DMS 273 treated with DMSO at 0.1 percent for 48 hours (cell line): Measurements from ENCODE around the gene PACC1.
A peak's percentile ranks its signal among the peaks of the same experiment; 100 is the strongest.

Source experiments
- DNase-seq: peaks from one replicate; lab custom pipeline; 2025; lab: John Stamatoyannopoulos, UW

Gene PACC1

DNA sequence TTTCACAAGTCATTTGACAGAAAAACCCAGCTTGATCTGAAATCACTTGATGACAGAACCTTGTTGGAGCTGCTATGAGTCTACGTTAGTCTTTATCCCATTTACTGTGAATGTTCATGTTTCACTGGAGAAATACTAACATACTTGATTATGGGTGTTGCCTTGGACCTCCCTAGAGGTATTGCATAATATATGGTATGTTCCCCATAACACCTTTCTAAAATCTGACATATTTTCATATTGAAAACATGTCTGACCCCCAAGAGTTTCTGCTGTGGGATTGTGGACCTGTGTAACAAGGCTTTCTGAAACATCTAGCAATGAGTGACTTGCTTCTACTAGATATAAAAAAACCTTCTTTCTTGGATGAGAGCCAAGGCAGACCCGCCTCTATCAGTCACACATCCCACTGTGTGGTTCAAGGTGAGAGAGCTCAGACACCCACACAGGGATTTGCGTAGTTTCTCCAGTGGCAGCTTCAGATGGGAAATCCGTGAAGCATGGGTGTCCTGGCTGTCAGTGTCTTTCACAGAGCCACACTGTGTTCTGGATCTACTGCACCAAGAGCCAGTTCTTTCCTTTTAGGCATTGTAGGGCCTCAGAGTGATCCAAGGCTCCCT, 22.6 kb upstream of the PACC1 start:
- no peak for DNase-seq

DNA sequence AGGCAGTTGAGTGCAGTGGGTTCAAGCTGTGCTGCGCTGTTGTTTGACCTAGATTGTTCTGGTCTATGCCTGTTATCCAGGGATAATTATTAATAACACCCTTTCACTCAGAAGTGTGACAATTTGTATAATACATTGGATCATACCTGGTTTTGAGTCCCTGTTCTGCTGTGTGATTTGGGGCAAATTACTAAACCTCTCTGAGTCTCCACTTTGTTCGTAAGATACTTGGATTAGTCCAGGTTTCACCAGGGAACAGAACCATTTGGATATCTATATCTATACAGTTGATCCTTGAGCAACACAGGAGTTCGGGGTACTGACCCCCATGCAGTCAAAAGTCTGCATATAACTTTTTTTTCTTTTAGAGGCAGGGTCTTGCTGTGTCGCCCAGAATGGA, 20.3 kb upstream of the PACC1 start:
- no peak for DNase-seq

DNA sequence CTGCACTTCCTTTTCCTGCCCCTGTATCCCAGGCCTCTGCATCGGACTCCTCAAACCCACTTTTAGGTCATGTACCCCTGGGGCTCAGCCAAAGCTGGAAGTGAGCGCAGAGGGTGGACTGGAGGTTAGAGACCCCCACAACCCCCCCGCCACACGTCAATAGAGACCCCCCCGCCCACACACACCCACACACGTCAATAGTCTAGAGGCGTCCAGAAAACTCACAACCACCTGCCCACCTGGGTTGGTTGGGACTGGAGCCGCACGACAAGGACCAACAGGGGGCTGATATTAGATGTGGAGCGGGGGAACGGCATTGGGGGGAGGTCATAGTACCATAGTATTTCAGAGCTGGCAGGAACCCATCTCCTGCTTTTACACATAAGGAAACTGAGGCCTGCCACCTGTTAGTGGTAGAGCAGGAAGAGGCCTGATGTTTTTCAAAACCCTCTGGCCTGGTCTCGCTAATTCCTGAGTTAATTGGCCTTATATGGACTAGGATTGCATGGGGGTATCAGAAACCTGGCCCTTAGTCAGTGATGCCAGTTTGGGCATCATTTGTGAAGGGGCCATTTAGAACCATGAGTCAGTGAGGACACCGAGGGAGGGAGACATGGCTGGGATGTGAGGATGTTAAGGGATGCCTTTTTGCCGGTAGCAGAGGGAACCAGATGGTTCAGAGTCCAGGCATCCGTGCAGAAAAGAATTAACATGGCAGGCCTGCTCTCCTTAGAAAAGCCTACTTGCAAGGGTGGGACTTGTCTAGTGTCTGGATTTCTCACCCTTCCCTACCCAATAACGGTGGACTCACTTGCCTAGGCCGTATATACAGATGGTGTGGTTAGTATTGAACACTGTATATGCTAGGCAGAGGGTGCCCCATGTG, 19.1 kb upstream of the PACC1 start:
- peak; percentile 16 for DNase-seq

DNA sequence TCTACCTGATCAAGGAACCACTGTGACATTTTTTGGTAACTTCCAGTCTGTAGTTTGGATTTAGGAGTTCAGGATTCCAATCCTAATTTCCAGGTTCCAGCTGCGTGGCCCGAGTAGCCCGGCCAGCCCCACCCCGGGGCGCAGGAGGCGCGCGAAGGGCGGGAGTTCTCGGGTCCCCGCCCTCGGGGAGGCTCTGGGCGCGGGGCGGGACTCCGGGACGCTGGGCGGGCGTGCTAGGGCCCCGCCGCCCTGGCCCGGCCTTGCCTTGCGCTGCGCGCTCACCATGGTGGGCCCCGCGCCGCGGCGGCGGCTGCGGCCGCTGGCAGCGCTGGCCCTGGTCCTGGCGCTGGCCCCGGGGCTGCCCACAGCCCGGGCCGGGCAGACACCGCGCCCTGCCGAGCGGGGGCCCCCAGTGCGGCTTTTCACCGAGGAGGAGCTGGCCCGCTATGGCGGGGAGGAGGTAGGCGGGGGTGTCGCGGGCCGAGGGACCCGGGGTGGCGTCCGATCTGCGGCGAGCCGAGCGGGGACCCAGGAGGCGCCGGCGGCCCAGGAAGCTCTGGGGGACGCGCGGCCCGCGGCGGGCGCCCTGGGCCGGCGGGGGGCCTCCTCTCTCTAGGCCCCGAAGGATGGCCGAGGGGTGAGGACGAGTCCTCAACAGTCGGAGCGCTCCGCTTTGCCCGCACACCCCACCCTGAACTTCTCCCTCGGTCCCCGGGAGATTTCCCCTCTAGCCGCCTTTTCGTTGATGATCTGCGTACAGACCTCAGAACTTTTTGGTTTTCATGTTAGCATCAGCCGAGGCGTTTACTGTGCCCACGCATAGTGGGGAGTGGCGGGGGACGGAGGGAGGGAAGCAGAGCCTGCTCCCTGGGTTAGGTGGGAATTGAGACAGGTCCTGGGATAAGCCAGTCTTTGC, 18.2 kb upstream of the PACC1 start, which contains the start of gene NENF:
Gene NENF, plus strand, starts transcription at position 260 of the 916 bp plus-strand sequence. Its CDS starts 24 bp downstream, at position 284.
- peak; percentile 37 for DNase-seq

GRCh38 chr1:212432272-212432660, 17.6 kb upstream of the PACC1 start:
- no peak for DNase-seq

GRCh38 chr1:212431644-212432043, 17.0 kb upstream of the PACC1 start:
- DNase-seq, result no peak

GRCh38 chr1:212430955-212431394, 16.3 kb upstream of the PACC1 start:
- DNase-seq, result no peak

GRCh38 chr1:212430416-212430815, 15.7 kb upstream of the PACC1 start:
- DNase-seq, result no peak

DNA sequence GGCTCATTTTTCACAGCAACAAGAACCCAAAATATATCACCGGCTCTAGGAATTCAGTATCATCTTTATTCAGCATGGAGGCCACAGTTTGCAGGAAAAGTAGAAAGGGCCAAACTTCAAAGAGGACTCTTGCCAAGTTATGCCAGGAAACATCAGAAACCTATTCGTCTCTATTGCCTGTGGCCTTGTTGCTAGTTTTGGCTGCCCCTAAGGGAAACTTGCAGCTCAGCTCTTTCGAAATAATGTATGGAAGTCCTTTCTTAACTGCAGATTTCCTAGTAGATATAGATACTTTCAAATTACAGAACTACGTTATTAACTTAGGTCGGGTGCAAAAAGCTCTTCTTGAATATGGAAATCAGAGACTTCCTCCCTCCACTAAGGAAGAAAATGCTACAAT, 13.8 kb upstream of the PACC1 start:
- no peak for DNase-seq

- no peak for DNase-seq
Measured at GRCh38 chr1:212423879-212424278, 9.2 kb upstream of the PACC1 start.

DNA sequence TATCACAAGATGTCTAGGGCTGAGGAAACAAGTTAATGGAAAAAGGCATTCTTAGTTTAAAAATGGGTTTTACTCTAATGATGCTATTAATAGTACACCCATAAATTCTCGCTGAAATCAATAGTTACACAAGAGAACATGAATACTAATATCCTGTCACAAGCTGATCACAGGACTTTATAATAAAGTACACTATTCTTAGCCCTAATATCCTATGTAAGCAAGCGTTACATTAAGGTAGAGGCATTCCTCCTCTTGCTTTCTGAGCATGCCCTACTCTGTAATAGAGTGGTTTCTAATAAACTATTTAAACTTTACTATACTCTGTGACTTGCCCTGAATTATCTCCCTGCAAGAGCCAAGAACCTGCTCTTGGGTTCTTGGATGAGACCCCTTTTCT, 6.5 kb upstream of the PACC1 start:
- no peak for DNase-seq

DNA sequence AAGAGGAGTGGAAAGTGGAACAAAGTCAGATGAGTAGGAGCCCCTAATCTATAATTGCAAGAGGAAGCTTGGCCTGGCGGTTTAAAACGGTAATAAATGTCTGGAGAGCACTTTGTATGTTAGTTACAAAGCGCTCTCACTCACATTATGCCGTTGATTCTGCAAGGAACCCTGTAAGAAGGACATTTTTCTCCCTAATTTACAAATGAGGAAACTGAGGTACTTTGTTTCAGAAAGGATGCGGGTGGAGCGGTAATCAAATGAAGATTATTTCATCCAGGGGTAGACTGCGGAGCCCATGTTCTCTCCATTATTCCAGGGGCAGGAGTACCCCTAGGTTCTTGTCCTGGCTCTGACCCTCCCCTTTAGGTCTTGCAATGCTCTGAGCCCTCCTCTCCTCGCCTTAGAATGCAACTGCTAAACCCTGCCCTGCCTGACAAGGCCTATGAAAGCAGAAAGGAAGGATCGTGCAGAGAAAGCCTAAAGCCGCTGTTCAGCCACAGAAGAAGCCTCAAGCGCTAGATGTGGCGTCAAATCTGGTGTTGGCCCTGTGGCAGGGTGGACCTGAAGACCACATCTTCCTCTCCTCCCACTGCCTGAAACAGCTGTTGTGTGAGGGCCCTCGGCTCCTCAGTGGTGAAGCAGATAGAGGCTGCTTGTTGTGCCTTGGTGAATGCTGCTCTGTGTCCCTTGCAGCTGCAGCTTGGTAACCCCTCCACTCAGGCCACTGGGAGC, 588 bp upstream of the PACC1 start:
- DNase-seq, result no peak

DNA sequence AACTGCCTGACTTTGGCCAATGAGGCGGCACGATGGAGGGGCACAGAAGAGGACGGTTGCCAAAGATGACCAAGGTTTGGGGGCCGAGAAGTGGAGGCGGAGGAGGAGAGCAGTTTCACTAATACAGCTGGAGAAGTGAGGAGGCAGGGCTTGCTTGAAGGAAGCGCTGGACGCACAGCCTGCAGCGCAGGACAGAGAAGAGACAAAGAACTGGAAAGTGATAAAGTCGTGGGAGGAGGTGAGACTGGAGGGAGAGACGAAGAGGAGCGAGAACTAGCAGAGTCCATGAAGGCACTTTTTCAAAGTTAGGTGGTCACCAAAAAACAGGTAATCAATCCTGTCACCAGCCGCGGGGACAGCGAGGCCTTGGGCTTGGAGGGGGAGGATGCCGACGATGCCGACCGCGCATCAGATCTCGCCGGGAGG, 771 bp downstream of the PACC1 start:
- no peak for DNase-seq

DNA sequence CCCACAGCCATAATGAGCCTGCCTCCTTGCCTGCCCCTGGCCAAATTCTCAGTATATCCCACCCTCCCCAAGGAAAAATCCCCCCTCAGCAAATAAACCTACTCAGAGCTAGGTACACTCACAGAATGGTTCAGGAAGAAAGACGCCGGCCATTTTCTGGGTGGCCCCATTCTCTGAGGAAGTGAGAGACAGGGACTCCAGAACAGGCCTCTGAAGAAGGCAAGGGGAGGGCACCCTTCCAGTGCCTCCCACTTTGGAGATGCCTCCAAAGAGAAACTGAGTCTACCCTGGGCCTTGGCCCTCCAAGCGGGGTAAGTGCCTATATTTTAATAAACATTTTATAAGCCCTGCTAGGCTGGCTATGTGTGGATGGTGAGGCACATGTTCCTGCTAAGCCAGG, 2.3 kb downstream of the PACC1 start:
- DNase-seq, result no peak

DNA sequence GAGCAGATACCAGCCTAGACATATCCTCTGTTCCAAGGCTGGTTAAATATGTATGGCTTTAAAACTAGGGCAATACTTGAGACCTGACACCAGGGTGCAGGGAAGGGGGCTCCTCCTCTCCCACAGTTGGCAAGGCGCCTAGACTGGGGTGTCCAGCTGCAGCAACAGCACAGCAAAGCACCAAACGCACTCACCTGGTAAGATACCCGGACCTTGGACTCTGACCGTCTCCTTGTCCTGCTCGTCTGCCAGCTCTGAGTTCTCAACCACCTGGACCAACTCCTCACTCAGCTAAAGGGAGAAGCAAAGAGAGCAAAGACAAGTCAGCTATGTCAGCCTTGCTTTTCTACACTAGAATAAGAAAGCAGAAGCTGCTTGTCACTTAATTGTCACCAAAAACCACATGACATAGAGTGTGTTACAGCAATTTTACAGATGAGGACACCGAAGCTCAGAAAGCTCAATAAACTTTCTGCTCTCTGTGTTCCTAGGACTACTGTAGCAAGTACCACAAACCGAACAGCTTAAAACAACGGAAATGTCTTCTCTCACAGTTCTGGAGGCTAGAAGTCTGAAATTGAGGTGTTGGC, 4.4 kb downstream of the PACC1 start:
- no peak for DNase-seq

DNA sequence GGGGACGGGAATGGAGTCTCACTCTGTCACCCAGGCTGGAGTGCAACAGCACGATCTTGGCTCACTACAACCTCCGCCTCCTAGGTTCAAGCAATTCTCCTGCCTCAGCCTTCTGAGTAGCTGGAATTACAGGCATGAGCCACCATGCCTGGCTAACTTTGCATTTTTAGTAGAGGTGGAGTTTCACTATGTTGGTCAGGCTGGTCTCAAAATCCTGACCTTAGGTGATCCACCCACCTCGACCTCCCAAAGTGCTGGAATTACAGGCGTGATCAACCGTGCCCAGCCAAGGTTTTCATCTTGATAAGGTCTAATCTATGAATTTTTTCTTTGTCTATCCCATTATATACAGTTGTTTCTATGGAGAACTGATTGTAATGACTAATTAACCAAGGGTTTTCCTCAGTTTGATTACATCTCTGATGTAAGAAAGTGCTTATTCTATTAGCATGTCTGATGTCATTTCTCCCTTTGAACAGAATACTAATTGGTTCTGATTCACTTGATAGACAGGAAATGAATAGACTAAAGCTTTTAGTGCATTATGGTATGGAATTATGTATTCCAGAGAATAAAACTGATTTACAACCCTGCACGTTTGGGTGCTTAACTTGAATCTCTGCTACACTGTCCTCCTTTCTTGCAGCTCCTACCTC, 11.9 kb downstream of the PACC1 start:
- no peak for DNase-seq

DNA sequence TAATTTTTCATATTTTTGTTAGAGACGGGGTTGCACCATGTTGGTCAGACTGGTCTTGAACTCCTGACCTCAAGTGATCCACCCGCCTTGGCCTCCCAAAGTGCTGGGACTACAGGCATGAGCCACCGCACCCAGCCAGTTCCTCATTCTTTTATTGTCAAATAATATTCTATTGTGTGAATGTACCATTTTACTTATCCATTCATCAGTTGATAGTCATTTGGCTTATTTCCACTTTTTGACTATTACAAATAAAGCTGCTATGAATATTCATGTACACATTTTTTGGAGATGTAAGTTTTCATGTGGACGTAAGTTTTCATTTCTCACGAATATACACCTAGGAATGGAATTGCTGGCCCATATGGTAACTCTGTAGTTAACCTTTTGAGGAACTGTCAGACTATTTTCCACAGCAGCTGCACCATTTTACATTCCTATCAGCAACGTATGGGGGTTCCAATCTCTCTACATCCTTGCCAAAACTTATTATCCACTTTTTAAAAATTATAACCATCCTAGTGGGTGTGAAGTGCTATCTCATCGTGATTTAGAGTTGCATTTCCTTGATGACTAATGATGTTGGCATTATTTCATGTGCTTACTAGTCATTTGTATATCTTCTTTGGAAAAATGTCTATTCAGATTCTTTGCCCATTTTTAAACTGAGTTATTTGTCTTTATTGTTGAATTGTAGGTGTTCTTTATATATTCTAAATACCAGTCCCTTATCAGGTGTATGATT, 12.7 kb downstream of the PACC1 start:
- no peak for DNase-seq

DNA sequence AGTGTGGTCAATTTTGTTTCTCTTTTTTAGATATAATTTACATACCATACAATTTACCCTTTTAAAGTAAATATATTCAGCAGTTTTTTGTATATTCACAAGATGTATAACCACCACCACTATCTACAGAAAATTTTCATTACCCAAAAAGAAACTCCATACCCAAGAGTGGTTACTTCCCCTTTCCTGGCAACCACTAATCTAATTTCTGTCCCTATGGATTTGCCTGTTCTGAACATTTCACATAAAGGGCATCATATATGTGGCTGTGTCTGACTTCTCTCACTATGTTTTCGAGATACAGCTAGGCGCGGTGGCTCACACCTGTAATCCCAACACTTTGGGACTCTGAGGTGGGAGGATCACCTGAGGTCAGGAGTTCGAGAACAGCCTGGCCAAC, 13.6 kb downstream of the PACC1 start:
- DNase-seq, result no peak

DNA sequence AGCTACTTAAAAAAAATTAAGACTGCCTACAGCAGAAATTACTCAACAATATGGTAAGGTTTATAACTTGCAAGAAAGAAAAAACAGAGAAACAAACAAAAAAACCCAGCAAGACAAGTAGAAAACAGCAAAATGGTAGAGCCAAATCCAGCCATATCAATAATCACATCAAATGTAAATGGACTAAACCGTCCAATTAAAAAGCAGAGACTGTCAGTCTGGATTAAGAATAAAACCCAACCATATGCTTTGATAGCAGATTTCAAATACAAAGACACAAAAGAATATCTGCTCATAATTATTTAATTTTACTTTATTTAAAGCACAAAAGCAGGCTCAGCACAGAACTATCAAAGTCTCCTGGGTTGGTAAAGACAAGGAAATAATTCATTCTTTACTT, 17.5 kb downstream of the PACC1 start:
- no peak for DNase-seq

GRCh38 chr1:212396638-212397037, 18.0 kb downstream of the PACC1 start:
- no peak for DNase-seq
